Activated naive CD8-positive, alpha-beta T cell treated with anti-CD3 and anti-CD28 coated beads, Interleukin-2, amount 50 U/mL, for 16 hours (primary cell): ENCODE measurements around the gene APOL3.
"Not testable (repeated sequence)": the region's sequence is repeated elsewhere in the genome, so short reads cannot be mapped to it uniquely, and the experiment has no call there.

ENCODE experiments used
- DNase-seq: peaks from one replicate; pipeline ENCODE4 v3.0.0-alpha.2; 2020; ENCODE audit warnings: low read depth, low spot score

The APOL3 gene

GRCh38 chr22:36160499-36160942 lies at the start of gene APOL3:
TSS of gene APOL3 (minus strand) at chr22:36160755. CDS start at chr22:36149055, 11,700 bp downstream.
- DNase-seq, result no peak

GRCh38 chr22:36210224-36210623 lies 49.7 kb upstream of the APOL3 start:
- no peak for DNase-seq

- not testable (repeated sequence) for DNase-seq
Measured at GRCh38 chr22:36209488-36209908, 48.9 kb upstream of the APOL3 start.

GRCh38 chr22:36208914-36209313 lies 48.4 kb upstream of the APOL3 start:
- DNase-seq, result no peak

GRCh38 chr22:36208162-36208765 lies 47.7 kb upstream of the APOL3 start:
- DNase-seq, result no peak

GRCh38 chr22:36206255-36206654 lies 45.7 kb upstream of the APOL3 start:
- no peak for DNase-seq

GRCh38 chr22:36205573-36205972 lies 45.0 kb upstream of the APOL3 start:
- DNase-seq, result not testable (repeated sequence)

GRCh38 chr22:36204632-36205015 lies 44.1 kb upstream of the APOL3 start:
- DNase-seq, result no peak

GRCh38 chr22:36204001-36204631 lies 43.6 kb upstream of the APOL3 start:
- no peak for DNase-seq

- not testable (repeated sequence) for DNase-seq
Measured at GRCh38 chr22:36203441-36203840, 42.9 kb upstream of the APOL3 start.

GRCh38 chr22:36202906-36203305 lies 42.4 kb upstream of the APOL3 start:
- DNase-seq, result not testable (repeated sequence)

- no peak for DNase-seq
Measured at GRCh38 chr22:36201630-36202319, 41.2 kb upstream of the APOL3 start, which contains the start of gene APOL4. TSS of gene APOL4 (minus strand) at chr22:36201809. CDS start at chr22:36201734, 75 bp downstream.

- DNase-seq, result not testable (repeated sequence)
Measured at GRCh38 chr22:36201025-36201424, 40.5 kb upstream of the APOL3 start.

GRCh38 chr22:36199001-36199551 lies 38.5 kb upstream of the APOL3 start:
- no peak for DNase-seq

- no peak for DNase-seq
Measured at GRCh38 chr22:36198536-36198935, 38.0 kb upstream of the APOL3 start.

- no peak for DNase-seq
Measured at GRCh38 chr22:36197514-36198146, 37.1 kb upstream of the APOL3 start.

- DNase-seq, result no peak
Measured at GRCh38 chr22:36197065-36197440, 36.5 kb upstream of the APOL3 start.

- no peak for DNase-seq
Measured at GRCh38 chr22:36196254-36197064, 35.9 kb upstream of the APOL3 start.

GRCh38 chr22:36194971-36195370 lies 34.4 kb upstream of the APOL3 start:
- no peak for DNase-seq

- DNase-seq, result no peak
Measured at GRCh38 chr22:36194385-36194784, 33.8 kb upstream of the APOL3 start.

GRCh38 chr22:36193577-36193976 lies 33.0 kb upstream of the APOL3 start:
- DNase-seq, result no peak
